Measurements from ENCODE around the gene MAPK8.

Gene MAPK8

DNA sequence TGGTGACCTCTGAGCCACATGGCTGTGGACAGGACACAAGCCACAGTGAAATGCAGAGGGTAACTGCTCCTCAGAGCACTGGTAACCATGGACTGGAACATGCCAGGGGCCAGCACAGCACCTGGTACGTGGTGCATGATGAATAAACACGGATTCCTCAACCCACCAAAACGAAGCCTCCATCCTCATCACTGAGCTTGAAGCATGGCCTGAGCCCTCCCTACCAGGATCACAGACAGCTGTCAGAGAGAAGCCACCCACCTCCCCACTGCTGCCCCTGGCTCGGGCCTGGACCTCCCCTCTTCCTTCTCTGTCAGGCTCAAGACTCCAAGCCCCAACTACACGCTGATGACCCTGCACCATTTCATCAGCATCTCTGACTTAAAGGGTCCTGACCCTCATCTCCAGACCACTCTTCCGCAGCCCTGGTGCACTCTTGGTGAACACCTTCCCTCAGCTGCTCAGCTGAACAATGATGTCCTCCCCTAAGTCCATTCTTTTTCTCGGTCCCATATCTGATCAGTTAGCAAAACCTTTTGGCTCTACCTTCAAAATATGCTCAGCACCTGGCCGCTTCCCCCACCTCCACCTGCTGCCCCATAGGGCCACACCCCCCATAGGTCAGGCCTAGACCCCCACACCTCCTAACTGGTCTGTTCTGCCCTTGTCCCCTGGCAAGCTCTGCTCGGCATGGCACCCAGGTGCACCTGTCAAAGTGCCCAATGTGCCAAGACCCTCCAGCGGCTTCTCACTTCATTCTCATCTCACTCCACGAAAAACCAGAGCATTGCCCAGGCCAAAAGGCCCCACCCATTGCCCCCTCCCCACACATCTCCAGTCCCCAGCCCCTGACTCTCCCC, 141.1 kb downstream of the MAPK8 start:
- H3K4me3 ChIP-seq (ENCODE audit: low read length), result no peak overlapping the region
- H2AFZ ChIP-seq (ENCODE audit: low read depth, low read length), result no peak overlapping the region
- no peaks in the 10 kb centered on the region for H3K9me3 ChIP-seq (ENCODE audit: low read length)
- no peaks in the 10 kb centered on the region for H3K36me3 ChIP-seq (ENCODE audit: insufficient read depth, low read length)
- no peaks in the 10 kb centered on the region for H3K4me1 ChIP-seq (ENCODE audit: insufficient read depth, low read length)
- no peaks in the 10 kb centered on the region for H3K27me3 ChIP-seq (ENCODE audit: insufficient read depth, low read length)

DNA sequence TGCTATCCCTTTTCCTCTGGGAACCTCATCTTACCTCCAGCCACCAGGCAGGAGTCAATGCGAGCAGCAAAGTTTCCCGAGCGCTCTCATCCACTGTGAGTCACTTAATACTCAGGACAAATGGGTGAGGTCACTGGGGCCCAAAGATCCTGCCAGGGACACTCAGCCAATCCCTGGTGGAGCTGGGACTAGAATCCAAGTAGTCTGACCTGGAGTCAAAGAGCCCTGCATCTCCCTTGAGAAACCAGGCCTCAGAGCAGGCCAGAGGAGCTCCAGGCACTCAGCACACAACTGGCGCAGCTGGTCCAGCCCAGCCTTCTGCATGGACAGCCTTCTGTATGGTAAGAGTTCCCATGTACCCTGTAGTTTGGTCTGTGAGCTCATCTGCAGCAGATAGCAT, 142.3 kb downstream of the MAPK8 start:
- no peaks in the 10 kb centered on the region for H3K27me3 ChIP-seq (ENCODE audit: insufficient read depth, low read length)
- H3K4me3 ChIP-seq (ENCODE audit: low read length), result no peak overlapping the region
- H3K4me1 ChIP-seq (ENCODE audit: insufficient read depth, low read length), result no peaks in the 10 kb centered on the region
- no peaks in the 10 kb centered on the region for H3K9me3 ChIP-seq (ENCODE audit: low read length)
- H3K36me3 ChIP-seq (ENCODE audit: insufficient read depth, low read length), result no peaks in the 10 kb centered on the region
- no peak overlapping the region for H2AFZ ChIP-seq (ENCODE audit: low read depth, low read length)

- Histone ChIP-seq H2AFZ (ENCODE audit: low read depth, low read length) (no peak overlapping the region), H3K9me3 (ENCODE audit: low read length) (no peaks in the 10 kb centered on the region), H3K4me1 (ENCODE audit: insufficient read depth, low read length) (no peaks in the 10 kb centered on the region)
Measured at GRCh38 chr10:48449501-48450232, 143.2 kb downstream of the MAPK8 start.

DNA sequence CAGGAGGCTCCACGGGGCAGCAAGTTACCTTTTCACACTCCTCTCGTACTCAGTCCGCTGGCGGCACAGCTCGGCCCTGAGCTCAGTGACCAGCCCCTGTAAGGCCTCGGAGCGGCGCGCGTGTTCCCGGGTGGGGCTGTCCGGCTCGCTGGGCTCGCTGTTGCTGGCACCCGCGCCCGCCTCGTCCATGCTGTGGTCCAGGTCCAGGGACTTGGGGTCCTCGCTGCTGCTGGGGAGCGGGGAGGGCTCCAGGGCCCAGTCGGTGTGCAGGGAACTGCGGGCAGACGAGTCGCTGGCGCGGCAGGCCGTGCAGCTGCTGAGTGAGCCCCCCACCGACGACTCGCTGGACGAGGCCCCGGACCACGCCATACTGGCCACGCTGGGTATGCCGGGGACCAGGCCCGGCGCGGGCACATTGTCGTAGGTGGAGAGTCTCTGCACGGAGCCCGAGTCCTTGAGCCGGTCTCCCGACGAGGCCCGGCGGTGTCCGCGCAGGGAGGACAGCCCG, 143.8 kb downstream of the MAPK8 start:
- no peaks in the 10 kb centered on the region for H3K4me1 ChIP-seq (ENCODE audit: insufficient read depth, low read length)
- H3K36me3 ChIP-seq (ENCODE audit: insufficient read depth, low read length), result no peaks in the 10 kb centered on the region
- H3K9me3 ChIP-seq (ENCODE audit: low read length), result no peaks in the 10 kb centered on the region
- no peak overlapping the region for H2AFZ ChIP-seq (ENCODE audit: low read depth, low read length)
- H3K27me3 ChIP-seq (ENCODE audit: insufficient read depth, low read length), result no peaks in the 10 kb centered on the region
- no peak overlapping the region for H3K4me3 ChIP-seq (ENCODE audit: low read length)

More at GRCh38 chr10:48449501-48450232, 143.2 kb downstream of the MAPK8 start:
- H3K4me3 ChIP-seq (ENCODE audit: low read length), result no peak overlapping the region
- no peaks in the 10 kb centered on the region for H3K36me3 ChIP-seq (ENCODE audit: insufficient read depth, low read length)
- H3K27me3 ChIP-seq (ENCODE audit: insufficient read depth, low read length), result no peaks in the 10 kb centered on the region

DNA sequence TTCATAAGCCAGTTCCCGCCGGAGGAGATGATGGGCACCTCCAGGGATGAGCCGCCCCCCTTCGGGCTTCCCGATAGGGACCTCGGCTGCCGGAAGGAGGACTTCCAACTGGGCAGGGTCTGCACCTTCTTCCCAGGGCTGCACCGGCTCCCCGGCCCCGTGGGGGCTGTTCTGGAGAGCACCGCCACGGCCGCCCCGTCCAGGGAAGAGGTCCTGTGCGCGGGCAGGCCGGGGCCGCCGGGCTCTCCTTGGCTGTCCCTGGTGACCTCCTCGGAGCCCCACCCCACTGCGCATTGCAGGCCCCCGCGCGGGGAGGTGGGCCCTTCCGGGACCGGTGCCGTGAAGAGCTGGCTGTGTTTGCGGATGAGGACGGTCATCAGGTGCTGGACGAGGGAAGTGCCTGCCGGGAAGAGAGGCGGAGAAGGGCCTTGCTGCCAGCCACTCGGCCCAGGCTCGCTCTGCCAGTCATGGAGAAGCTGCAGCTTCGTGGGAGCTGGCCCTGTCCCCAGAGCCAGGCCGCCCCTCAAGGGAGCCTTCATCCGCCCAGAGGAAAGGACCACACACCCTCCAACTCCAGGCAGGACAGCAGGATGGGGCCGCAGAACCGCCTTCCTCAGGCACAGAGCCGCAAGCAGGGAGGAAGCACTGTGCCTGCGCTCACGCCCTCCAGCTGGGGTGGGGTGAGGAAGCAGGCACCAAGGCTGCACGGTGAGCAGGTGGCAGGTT, 144.4 kb downstream of the MAPK8 start:
- Histone ChIP-seq H3K36me3 (ENCODE audit: insufficient read depth, low read length) (no peaks in the 10 kb centered on the region), H3K4me3 (ENCODE audit: low read length) (no peak overlapping the region), H3K4me1 (ENCODE audit: insufficient read depth, low read length) (no peaks in the 10 kb centered on the region), H3K27me3 (ENCODE audit: insufficient read depth, low read length) (no peaks in the 10 kb centered on the region), H2AFZ (ENCODE audit: low read depth, low read length) (no peak overlapping the region), H3K9me3 (ENCODE audit: low read length) (no peaks in the 10 kb centered on the region)

DNA sequence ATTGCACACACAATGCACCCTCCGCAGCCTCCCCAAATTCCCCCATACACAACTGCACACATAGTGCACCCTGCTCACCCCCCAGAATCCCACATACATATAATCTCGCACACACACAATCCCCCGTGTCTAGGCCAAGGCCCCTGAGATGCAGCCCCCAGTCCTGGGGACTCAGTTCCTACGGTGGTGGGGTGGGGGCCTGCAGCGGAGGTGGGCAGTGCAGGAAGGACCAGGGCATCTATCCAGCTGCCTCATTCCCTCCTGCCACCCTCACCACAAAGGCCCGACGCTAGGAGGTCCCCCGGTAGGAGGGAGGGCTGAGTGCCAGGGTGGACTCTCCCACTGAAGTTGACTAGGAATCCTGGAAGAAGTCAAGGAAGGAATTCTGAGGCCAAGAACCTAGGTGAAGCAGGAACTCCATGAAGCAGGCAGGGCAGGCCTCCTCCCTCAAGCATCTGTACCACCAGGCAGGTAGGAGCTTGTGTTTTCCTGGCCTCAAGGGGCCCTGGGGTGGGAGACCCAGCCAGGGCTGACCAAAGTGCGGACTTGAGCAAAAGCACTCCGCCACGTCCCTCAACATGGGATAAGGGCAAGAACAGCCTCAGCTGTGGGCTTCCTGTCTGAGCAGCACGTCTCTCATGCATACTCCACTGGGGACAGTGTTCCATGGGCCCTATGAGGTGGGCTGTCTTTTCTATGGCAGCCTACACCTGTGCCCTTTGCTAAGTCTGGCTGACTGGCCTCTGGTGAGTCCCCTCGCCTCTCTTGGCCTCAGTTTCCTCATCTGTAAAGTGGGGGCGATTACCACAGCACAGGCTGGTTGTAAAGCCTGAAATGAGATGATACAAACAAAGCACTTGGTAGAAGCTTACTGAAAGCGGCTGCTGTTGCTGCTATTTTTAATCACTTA, 145.7 kb downstream of the MAPK8 start:
- Histone ChIP-seq H2AFZ (ENCODE audit: low read depth, low read length) (no peak overlapping the region), H3K4me1 (ENCODE audit: insufficient read depth, low read length) (no peaks in the 10 kb centered on the region), H3K4me3 (ENCODE audit: low read length) (no peak overlapping the region), H3K36me3 (ENCODE audit: insufficient read depth, low read length) (no peaks in the 10 kb centered on the region), H3K27me3 (ENCODE audit: insufficient read depth, low read length) (no peaks in the 10 kb centered on the region), H3K9me3 (ENCODE audit: low read length) (no peaks in the 10 kb centered on the region)

GRCh38 chr10:48452879-48453412, 146.5 kb downstream of the MAPK8 start:
- H3K9me3 ChIP-seq (ENCODE audit: low read length), result no peaks in the 10 kb centered on the region
- no peak overlapping the region for H3K4me3 ChIP-seq (ENCODE audit: low read length)
- H3K36me3 ChIP-seq (ENCODE audit: insufficient read depth, low read length), result no peaks in the 10 kb centered on the region
- H2AFZ ChIP-seq (ENCODE audit: low read depth, low read length), result no peak overlapping the region
- no peaks in the 10 kb centered on the region for H3K4me1 ChIP-seq (ENCODE audit: insufficient read depth, low read length)
- no peaks in the 10 kb centered on the region for H3K27me3 ChIP-seq (ENCODE audit: insufficient read depth, low read length)

GRCh38 chr10:48453451-48454301, 147.2 kb downstream of the MAPK8 start:
- Histone ChIP-seq H2AFZ (ENCODE audit: low read depth, low read length) (no peak overlapping the region), H3K4me3 (ENCODE audit: low read length) (no peak overlapping the region), H3K4me1 (ENCODE audit: insufficient read depth, low read length) (no peaks in the 10 kb centered on the region), H3K27me3 (ENCODE audit: insufficient read depth, low read length) (no peaks in the 10 kb centered on the region), H3K36me3 (ENCODE audit: insufficient read depth, low read length) (no peaks in the 10 kb centered on the region), H3K9me3 (ENCODE audit: low read length) (no peaks in the 10 kb centered on the region)

DNA sequence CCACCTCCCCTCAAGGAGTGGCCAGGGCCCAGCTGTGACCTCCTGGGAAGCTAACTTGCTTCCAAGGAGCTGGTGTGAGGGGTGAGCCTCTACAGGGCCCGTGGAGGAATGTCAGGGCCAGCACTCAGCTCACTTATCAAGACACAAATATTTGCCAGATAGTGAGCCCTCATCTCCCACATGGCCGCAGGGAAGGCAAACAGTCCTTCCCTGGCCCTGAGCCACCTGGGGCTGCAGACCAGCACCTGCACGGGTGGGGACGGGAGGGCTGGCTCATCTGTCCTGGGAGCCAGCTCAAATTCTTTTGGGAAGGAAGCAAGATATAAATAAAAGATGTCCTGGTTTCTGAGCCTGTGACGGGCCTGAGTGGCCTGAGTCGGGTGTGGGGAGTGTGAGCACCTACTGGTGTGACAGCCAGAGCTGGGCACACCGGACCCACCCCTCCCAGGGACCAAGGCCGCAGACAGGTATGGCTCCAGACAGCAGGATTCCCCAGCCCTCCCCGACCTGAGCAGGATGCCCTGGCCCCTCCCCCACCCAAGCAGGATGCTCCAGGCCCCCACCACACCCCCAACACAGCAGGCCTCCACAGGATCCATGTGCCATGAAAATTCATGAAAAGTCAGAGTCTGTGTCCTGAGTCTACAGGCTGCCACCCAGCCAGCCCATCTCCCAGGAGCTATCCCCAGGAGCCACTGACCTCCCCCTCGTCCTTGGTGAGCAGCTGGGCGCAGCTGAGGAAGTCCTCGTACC, 148.0 kb downstream of the MAPK8 start:
- no peaks in the 10 kb centered on the region for H3K36me3 ChIP-seq (ENCODE audit: insufficient read depth, low read length)
- H2AFZ ChIP-seq (ENCODE audit: low read depth, low read length), result no peak overlapping the region
- H3K9me3 ChIP-seq (ENCODE audit: low read length), result no peaks in the 10 kb centered on the region
- H3K4me3 ChIP-seq (ENCODE audit: low read length), result no peak overlapping the region
- no peaks in the 10 kb centered on the region for H3K27me3 ChIP-seq (ENCODE audit: insufficient read depth, low read length)
- H3K4me1 ChIP-seq (ENCODE audit: insufficient read depth, low read length), result no peaks in the 10 kb centered on the region

DNA sequence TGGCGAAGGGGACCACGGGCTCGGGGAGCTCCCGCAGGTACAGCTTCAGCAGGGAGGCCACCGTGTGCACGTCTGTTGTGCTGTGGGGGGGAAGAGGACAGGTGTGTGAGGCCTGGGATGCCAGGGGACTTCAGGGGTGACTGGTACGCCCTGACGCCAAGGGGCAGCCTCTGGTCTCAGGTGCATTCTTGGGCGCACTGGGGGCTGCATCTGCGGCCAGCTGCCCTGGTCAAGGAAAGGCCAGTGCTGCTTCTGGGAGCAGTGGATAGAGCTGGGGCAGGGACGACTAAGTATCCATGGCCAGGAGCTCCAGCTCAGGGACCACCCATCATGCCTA, 148.5 kb downstream of the MAPK8 start:
- Histone ChIP-seq H2AFZ (ENCODE audit: low read depth, low read length) (no peak overlapping the region), H3K4me1 (ENCODE audit: insufficient read depth, low read length) (no peaks in the 10 kb centered on the region), H3K4me3 (ENCODE audit: low read length) (no peak overlapping the region), H3K27me3 (ENCODE audit: insufficient read depth, low read length) (no peaks in the 10 kb centered on the region), H3K9me3 (ENCODE audit: low read length) (no peaks in the 10 kb centered on the region), H3K36me3 (ENCODE audit: insufficient read depth, low read length) (no peaks in the 10 kb centered on the region)

Measured in neuron (in vitro differentiated cells).